HG03457 (cell line): ENCODE data around the gene TP73.
"Not testable (repeated sequence)": the region's sequence is repeated elsewhere in the genome, so short reads cannot be mapped to it uniquely, and the experiment has no call there.

ENCODE experiments used
- ATAC-seq: cut with Tn5 transposase; IDR thresholded peaks from one replicate; pipeline ENCODE4 v1.9.1; 2021; ENCODE audit warnings: moderate number of reproducible peaks; ENCODE audit not compliant: unreplicated experiment

Gene TP73

GRCh38 chr1:3740042-3740441, 87.7 kb downstream of the TP73 start:
- ATAC-seq, result no peak

- ATAC-seq, result no peak
These were observed 88.4 kb downstream of the TP73 start for GRCh38 chr1:3740752-3741151.

- ATAC-seq, result no peak
These were observed 89.5 kb downstream of the TP73 start for GRCh38 chr1:3741566-3742438.

GRCh38 chr1:3742439-3743298, 90.4 kb downstream of the TP73 start:
- ATAC-seq, result no peak

GRCh38 chr1:3743421-3743820, 91.1 kb downstream of the TP73 start:
- no peak for ATAC-seq

- ATAC-seq, result no peak
These were observed 91.5 kb downstream of the TP73 start for GRCh38 chr1:3743826-3744225.

- no peak for ATAC-seq
These were observed 92.3 kb downstream of the TP73 start for GRCh38 chr1:3744646-3745045.

- ATAC-seq, result no peak
These were observed 92.8 kb downstream of the TP73 start for GRCh38 chr1:3745071-3745470.

GRCh38 chr1:3745590-3746381, 93.5 kb downstream of the TP73 start:
- ATAC-seq, result no peak

GRCh38 chr1:3746389-3746829, 94.1 kb downstream of the TP73 start:
- ATAC-seq, result no peak

- peak; percentile 57 for ATAC-seq
These were observed 94.7 kb downstream of the TP73 start for GRCh38 chr1:3746830-3747521.

- no peak for ATAC-seq
These were observed 95.2 kb downstream of the TP73 start for GRCh38 chr1:3747522-3747848.

GRCh38 chr1:3747903-3748302, 95.6 kb downstream of the TP73 start:
- ATAC-seq, result no peak

GRCh38 chr1:3748316-3748900, 96.1 kb downstream of the TP73 start:
- ATAC-seq, result not testable (repeated sequence)

GRCh38 chr1:3749512-3749911, 97.2 kb downstream of the TP73 start:
- ATAC-seq, result no peak

- ATAC-seq, result no peak
These were observed 98.4 kb downstream of the TP73 start for GRCh38 chr1:3750741-3751140.

- ATAC-seq, result no peak
These were observed 100.2 kb downstream of the TP73 start, which contains the start of gene CCDC27 for GRCh38 chr1:3752400-3752945. CCDC27 (plus strand) TSS chr1:3752450; CDS start chr1:3752482, 32 bp downstream.

GRCh38 chr1:3753656-3754454, 101.5 kb downstream of the TP73 start:
- no peak for ATAC-seq

- ATAC-seq, result no peak
These were observed 104.1 kb downstream of the TP73 start for GRCh38 chr1:3756394-3756793.
